HG03045 (cell line): ENCODE measurements around the gene PCP4L1.
A peak's percentile ranks its signal among the peaks of the same experiment; 100 is the strongest.
"Not testable (repeated sequence)": the region's sequence is repeated elsewhere in the genome, so short reads cannot be mapped to it uniquely, and the experiment has no call there.

Experiments
- ATAC-seq: cut with Tn5 transposase; IDR thresholded peaks from one replicate; pipeline ENCODE4 v1.9.1; 2021; ENCODE audit warnings: mild to moderate bottlenecking, moderate library complexity; ENCODE audit not compliant: unreplicated experiment

Gene PCP4L1

DNA sequence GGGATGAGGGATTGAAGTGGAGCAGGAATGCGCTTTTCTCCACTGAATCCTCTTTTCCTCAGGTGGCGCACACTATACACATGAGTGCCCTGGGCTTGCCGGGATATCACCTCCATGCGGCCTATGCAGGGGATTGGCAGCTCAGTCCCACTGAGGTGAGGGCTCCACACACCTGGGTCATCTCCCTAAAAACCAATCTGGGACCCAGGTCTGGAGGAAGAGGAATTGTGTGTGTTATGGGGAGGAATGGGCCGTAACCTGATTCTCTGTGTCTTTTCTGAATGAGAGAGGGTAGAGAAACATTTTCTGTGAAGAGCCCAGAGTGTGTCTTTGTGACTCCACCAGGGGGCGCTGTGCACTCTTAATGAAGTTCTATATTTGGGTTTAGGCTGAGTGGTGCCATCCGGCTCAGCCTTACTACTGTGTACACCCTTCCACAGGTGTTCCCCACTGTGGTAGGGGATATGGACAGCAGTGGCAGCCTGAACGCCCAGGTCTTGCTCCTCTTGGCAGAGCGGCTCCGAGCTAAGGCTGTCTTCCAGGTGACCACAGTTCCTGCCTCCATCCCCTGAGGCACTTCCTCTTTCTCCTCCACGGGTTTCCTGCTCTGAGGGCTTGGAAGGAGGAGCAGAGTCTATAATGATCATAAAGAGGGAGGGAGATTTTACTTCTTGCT is 31.2 kb upstream of the PCP4L1 start:
- ATAC-seq = peak; percentile 47

GRCh38 chr1:161228032-161228431 is 30.5 kb upstream of the PCP4L1 start:
- ATAC-seq = no peak

GRCh38 chr1:161229896-161230295 is 28.6 kb upstream of the PCP4L1 start:
- no peak for ATAC-seq

GRCh38 chr1:161230762-161231161 is 27.8 kb upstream of the PCP4L1 start:
- no peak for ATAC-seq

GRCh38 chr1:161233102-161233501 is 25.4 kb upstream of the PCP4L1 start:
- no peak for ATAC-seq

- ATAC-seq = no peak
Observed at GRCh38 chr1:161235957-161236775, 22.4 kb upstream of the PCP4L1 start.

DNA sequence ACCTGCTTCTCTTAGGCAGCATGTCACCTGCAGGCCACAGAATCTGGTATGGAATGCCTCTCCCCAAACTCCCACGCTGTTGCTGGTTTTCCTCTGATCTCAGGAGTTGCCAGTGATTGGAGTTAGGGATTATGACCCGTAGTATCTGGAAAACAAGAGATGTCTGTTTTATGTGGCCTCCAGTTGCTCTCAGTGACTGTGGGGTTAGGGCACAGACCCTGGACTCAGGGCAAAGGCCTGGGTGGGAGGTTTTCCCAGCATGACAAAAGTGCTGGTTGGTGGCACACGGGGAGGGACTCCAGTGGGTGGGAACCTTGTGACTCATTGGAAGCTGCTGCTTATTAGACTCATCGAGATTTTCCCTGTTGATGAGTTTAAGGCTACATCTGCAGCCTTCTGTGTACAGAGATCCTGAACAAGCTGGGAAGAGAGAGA is 20.5 kb upstream of the PCP4L1 start, which contains the start of gene NR1I3:
NR1I3 (minus strand) TSS at position 165 of the 435 bp plus-strand sequence. CDS start 1,638 bp downstream, outside the sequence.
- no peak for ATAC-seq

DNA sequence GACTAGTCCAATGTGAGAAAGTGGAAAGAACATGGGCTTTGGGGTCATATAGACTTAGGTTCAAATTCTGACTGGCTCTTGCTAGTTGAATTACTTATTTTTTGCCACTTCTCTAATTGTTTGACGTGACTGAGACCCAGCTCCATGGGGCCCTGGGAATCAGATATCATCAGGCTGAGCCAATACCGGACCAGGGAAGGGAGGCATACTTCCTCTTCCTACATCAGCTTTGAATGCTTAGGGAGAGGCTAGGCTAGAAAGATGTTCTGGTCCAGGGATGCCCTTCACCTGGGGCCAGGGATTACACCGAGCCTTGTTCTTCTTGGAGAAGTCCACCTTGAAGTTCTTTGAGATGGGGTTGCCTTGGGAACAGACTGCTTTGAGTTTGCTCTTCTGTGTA is 16.9 kb upstream of the PCP4L1 start:
- ATAC-seq = no peak

DNA sequence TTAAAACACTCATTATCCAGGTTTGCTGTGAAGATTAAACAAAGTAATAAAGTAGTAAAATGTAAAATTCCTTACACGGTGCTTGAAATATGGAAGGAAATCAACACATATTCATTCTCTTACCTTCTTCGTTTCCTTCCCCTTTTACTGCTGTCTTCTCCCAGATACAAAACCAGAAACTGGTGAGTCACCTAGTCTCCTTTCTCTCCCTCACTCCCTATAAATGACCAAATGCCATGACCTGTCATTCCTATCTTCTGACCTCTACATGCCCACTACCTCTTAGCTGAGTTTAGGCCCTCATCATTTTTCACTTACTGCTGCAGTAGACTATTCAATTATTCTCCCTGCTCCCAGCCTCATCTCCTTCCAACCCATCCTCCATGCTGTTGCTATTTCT is 16.2 kb upstream of the PCP4L1 start:
- no peak for ATAC-seq

- no peak for ATAC-seq
Observed at GRCh38 chr1:161244888-161245287, 13.7 kb upstream of the PCP4L1 start.

GRCh38 chr1:161250100-161250499 is 8.4 kb upstream of the PCP4L1 start:
- ATAC-seq = not testable (repeated sequence)

GRCh38 chr1:161250829-161251228 is 7.7 kb upstream of the PCP4L1 start:
- ATAC-seq = no peak

- ATAC-seq = no peak
Observed at GRCh38 chr1:161251579-161251978, 7.0 kb upstream of the PCP4L1 start.

DNA sequence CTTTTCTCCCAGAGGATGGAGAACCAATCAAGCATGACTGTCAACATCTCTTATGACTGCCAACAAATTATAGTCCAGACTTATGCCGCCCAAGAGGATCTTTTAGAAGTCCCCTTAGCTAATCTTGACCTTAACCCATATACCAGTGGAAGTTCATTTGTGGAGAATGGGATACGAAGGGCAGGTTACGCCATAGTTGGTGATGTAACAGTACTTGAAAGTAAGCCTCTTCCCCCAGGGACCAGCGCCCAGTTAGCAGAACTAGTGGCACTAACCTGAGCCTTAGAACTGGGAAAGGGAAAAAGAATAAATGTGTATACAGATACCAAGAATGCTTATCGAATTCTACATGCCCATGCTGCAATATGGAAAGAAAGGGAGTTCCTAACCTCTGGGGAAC is 3.2 kb upstream of the PCP4L1 start:
- ATAC-seq = not testable (repeated sequence)

DNA sequence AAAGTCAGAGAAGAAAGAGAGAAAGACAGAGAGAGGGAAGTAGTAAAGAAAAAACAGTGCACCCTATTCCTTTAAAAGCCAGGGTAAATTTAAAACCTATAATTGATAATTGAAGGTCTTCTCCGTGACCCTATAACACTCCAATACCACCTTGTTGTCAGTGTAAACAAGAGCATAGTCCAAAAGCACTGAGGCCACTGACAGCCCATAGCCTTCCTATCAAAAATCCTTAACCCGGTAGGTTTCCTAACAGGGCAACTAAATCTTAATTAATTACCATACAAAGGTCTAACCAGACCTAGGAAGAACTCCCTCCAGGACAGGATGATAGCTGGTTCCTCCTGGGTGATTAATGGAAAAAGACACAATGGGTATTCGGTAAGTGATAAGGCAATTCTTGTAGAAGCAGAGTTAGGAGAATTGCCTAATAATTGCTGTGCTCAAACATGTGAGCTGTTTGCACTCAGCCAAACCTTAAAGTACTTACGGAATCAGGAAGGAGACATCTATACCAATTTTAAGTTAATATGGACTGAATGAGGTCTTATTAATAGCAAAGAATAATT is 2.5 kb upstream of the PCP4L1 start:
- not testable (repeated sequence) for ATAC-seq

DNA sequence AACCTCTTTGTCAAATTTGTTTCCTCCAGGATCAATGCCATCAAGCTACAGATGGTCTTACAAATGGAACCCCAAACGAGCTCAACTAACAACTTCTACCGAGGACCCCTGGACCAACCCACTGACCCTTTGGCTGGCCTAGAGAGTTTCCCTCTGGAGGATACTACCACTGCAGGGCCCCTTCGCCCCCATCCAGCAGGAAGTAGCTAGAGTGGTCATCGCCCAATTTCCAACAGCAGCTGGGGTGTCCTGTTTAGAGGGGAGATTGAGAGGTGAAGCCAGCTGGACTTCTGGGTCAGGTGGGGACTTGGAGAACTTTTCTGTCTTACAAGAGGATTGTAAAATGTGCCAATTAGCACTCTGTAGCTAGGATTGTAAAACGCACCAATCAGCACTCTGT is 1.4 kb upstream of the PCP4L1 start:
- not testable (repeated sequence) for ATAC-seq

DNA sequence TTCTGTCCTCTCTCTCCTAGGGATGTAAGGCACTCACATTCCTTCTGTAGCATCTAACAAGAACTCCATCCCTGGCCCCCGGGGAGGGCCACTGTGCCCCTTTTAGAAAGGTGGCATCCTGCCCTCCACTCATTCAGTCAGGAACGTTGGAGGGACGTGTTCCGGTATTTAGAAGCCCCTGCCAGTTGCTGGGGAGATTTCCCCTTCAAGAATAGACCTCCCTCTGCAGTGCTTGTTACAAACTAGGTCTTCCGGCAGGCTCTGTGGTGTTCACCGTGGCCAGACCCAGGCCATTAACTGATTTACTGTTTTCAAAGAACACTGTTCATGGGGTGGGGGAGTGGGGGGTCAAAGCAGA is 779 bp downstream of the PCP4L1 start:
- no peak for ATAC-seq

GRCh38 chr1:161259765-161260164 is 1.2 kb downstream of the PCP4L1 start:
- no peak for ATAC-seq

DNA sequence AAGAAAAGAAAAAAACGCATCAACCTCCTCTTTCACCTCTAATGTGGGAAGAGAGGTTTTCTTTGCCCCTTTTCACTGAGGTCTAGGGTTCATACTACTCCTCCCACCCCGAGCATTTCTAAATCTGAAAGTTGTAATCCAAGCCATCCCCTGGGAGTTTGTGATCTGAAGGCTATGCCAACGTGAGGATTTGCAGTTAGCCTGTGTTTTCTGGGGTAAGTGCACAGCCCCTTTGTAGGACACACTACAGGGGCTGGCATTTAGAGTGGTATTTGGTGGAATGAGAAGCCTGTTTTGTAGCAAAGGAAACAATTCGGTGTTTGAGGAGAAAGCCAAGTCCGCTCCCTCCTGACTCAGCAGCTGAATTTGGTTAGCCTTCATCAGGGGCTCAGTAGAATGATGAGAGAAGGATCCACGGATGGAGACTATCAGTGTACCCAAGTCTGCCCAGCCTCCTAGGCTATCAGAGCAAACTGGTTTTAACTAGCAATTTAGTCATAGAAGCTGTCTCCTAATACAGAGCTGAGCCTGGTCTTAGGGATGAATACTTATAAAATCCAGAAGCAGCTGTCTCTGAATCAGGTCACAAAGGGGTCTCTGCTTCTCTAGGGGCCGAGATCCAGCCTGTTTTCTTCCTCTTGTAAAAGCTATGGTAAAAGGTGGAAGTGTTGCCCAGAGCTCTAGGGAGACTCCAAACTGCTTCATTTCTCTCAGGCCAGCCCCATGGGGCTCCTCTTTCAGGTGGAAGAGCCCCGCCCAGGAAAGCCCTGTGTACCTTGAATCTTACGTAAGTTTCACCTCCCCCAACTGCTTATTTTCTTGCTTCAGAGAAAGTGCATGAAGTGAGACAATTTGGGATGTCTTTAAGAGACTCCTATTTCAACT is 2.1 kb downstream of the PCP4L1 start:
- ATAC-seq = no peak

GRCh38 chr1:161261261-161262235 is 3.0 kb downstream of the PCP4L1 start:
- no peak for ATAC-seq
